ENCODE results near the gene NDFIP2. TPM values are rescaled to one million over a fixed set of nuclear protein-coding genes. Genes with fewer than 3 reads are reported as not detected.

Gene NDFIP2
- total and polyA plus RNA-seq, 7 donors = 14.7 to 48.2 (median 28.3) TPM

DNA sequence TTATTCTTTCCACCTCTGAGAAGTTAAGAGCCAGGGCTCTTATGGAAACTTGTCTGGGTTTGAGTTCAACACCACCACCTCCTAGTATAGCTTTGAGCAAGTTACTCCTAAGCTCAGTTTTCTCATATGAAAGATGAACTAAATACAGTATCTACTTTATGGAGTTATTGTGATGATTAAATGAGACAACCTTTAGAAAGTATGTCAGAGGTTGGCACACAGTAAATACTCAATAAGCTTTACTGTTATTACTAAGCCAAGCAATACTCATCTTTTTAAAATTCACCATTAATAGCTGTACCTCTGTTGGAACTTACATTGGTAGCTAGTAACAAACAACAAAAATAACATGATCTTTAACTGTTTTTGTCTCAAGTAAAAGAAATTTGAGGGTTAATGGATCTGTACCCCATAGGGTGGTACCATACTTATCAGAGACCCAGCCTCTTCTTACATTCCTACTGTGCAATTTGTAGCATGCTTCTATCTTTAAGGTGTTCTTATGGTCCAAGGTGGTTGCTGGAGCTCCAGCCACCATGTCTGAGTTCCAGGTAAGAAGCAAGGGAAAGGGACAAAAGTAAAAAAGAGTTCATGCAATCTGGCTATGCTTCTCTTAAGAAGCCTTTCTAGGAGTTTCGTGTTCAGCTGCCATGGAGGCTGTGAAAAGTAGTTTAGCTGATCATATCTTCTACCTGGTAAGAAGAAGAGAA is 24.1 kb upstream of the NDFIP2 start:
- Histone ChIP-seq H3K27me3 (ENCODE audit: insufficient read depth in 3 of 3, low read length in 2 of 3) (no peaks in the 10 kb centered on the region), H3K9me3 (no peaks in the 10 kb centered on the region), H3K36me3 (ENCODE audit: insufficient read depth in 1 of 2, low read depth in 1 of 2) (no peaks in the 10 kb centered on the region), H3K4me1 (no peaks in the 10 kb centered on the region), H3K4me3 (no peak overlapping the region), H3K27ac (no peak overlapping the region)
- WGBS, 3 donors = 83 to 97% (median 84%) methylated on average over 1 of the region's 1 CpG
- ATAC-seq = no peak
- TF ChIP-seq, protein P1, sequence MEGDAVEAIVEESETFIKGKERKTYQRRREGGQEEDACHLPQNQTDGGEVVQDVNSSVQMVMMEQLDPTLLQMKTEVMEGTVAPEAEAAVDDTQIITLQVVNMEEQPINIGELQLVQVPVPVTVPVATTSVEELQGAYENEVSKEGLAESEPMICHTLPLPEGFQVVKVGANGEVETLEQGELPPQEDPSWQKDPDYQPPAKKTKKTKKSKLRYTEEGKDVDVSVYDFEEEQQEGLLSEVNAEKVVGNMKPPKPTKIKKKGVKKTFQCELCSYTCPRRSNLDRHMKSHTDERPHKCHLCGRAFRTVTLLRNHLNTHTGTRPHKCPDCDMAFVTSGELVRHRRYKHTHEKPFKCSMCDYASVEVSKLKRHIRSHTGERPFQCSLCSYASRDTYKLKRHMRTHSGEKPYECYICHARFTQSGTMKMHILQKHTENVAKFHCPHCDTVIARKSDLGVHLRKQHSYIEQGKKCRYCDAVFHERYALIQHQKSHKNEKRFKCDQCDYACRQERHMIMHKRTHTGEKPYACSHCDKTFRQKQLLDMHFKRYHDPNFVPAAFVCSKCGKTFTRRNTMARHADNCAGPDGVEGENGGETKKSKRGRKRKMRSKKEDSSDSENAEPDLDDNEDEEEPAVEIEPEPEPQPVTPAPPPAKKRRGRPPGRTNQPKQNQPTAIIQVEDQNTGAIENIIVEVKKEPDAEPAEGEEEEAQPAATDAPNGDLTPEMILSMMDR (IDR thresholded peaks at IDR 0.05) = no peak
- intact Hi-C loops (cut with DNase I) = no loop called here
- DNase-seq = no peak

DNA sequence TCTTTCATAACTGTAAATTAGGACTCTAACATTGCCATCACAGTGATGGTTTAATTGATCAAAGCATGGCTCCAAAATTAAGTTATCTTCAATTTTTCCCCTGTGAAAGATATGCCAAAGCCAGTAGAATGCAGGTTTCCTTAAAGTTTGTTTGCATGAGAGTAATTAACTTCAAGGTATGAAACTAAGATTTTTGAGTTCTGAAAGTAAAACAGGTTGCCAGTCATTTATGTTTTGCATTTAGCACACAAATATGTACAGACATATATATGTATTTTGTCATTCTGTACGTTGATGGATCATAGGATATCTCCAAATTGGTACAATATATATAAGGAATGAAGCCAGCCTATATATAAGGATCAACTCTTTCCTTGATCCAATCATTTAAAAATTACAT is 23.6 kb upstream of the NDFIP2 start:
- intact Hi-C loops (cut with DNase I) = no loop called here
- H3K9me3 ChIP-seq = no peaks in the 10 kb centered on the region
- H3K27me3 ChIP-seq (ENCODE audit: insufficient read depth in 3 of 3, low read length in 2 of 3) = no peaks in the 10 kb centered on the region
- H3K4me3 ChIP-seq = no peak overlapping the region
- no peaks in the 10 kb centered on the region for H3K4me1 ChIP-seq
- H3K27ac ChIP-seq = no peak overlapping the region
- TF ChIP-seq, protein P1 (IDR thresholded peaks at IDR 0.05) = no peak
- H3K36me3 ChIP-seq (ENCODE audit: insufficient read depth in 1 of 2, low read depth in 1 of 2) = no peaks in the 10 kb centered on the region
- DNase-seq (no peak), ATAC-seq (no peak)
- 64 to 83% (median 81%) methylated on average over 1 of the region's 1 CpG for WGBS, 3 donors

DNA sequence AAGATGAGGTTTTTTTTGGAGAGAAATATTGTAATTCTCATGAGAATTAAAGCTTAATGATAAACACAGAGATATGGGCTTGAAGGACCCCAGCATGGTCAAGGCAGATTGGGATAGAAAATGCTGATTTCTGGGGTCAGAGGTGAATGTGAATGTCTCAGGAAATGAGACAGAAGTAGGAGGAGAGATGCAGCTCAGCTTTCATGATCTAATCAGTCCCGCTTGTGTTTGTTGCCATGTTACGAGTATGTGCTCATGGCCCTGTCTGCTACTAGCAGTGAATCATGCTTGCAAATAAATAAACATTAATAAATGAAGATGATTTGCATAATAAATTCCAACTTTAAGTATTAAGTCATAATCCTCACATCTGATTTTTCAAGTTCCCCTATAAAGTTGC is 23.0 kb upstream of the NDFIP2 start:
- Histone ChIP-seq H3K9me3 (no peaks in the 10 kb centered on the region), H3K27ac (no peak overlapping the region), H3K4me3 (no peak overlapping the region), H3K36me3 (ENCODE audit: insufficient read depth in 1 of 2, low read depth in 1 of 2) (no peaks in the 10 kb centered on the region), H3K4me1 (no peaks in the 10 kb centered on the region), H3K27me3 (ENCODE audit: insufficient read depth in 3 of 3, low read length in 2 of 3) (no peaks in the 10 kb centered on the region)
- TF ChIP-seq, protein P1 (IDR thresholded peaks at IDR 0.05) = no peak
- intact Hi-C loops (cut with DNase I) = no loop called here
- 55 to 59% (median 59%) methylated on average over 2 of the region's 2 CpGs for WGBS, 3 donors
- DNase-seq (no peak), ATAC-seq (no peak)

DNA sequence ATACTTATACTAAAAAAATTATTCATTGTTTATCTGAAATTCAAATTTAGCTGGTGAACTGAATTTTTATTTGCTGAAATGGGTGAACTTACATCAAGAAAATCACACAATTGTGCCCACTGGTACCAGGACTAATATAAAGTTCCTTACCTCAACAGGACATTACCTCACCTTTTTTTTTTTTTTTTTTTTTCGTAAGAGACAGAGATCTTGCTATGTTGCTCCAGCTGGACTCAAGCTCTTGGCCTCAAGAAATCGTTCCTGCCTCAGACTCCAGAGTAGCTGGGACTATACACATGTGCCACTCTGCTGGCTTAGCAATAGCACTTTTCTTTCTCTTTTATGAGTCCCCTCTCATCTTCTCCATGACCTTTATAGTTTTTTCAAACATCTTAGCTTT is 22.5 kb upstream of the NDFIP2 start:
- Histone ChIP-seq H3K27me3 (ENCODE audit: insufficient read depth in 3 of 3, low read length in 2 of 3) (no peaks in the 10 kb centered on the region), H3K36me3 (ENCODE audit: insufficient read depth in 1 of 2, low read depth in 1 of 2) (no peaks in the 10 kb centered on the region), H3K4me3 (no peak overlapping the region), H3K4me1 (no peaks in the 10 kb centered on the region), H3K27ac (no peak overlapping the region), H3K9me3 (no peaks in the 10 kb centered on the region)
- intact Hi-C loops (cut with DNase I) = no loop called here
- no peak for DNase-seq
- no peak for ATAC-seq
- TF ChIP-seq, protein P1 (IDR thresholded peaks at IDR 0.05) = no peak
- WGBS, 3 donors = 48 to 54% (median 51%) methylated on average over 2 of the region's 2 CpGs

DNA sequence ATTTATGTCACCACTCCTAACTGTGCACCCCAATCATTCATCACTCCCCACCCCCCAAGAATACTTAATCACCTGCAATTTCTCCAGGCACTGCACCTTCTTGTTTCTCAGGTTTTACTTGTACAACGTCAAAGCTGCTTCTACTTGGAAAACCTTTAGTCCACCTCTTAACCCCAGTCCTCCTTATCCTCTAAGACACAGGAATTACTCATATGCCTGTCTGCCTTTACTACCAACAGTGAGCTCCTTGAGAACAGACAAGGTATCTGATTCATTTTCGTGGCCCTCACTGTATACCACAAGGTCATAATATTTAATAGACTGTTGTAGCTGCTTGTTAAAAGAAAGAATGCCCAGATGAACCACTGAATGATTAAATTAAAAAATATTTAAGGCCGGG is 21.0 kb upstream of the NDFIP2 start:
- no peak for DNase-seq
- Histone ChIP-seq H3K4me3 (no peak overlapping the region), H3K4me1 (no peaks in the 10 kb centered on the region), H3K27ac (no peak overlapping the region), H3K36me3 (ENCODE audit: insufficient read depth in 1 of 2, low read depth in 1 of 2) (no peaks in the 10 kb centered on the region), H3K27me3 (ENCODE audit: insufficient read depth in 3 of 3, low read length in 2 of 3) (no peaks in the 10 kb centered on the region), H3K9me3 (no peaks in the 10 kb centered on the region)
- intact Hi-C loops (cut with DNase I) = no loop called here
- TF ChIP-seq, protein P1 (IDR thresholded peaks at IDR 0.05) = no peak
- no peak for ATAC-seq
- WGBS, 3 donors = 65 to 72% (median 70%) methylated on average over 3 of the region's 3 CpGs

All from psoas muscle (tissue), 8 donors.